GM12878 (cell line): ENCODE measurements around the gene CDH8. TPM values are rescaled to one million over a fixed set of nuclear protein-coding genes. Genes with fewer than 3 reads are reported as not detected.

Experiments
- ATAC-seq: fragments of 200-7000 bp; cut with Tn5 transposase; 3 replicates; pipeline ENCODE4 v1.9.1; 2020; ENCODE audit warnings: mild to moderate bottlenecking, moderate library complexity
- BruUV-seq: library from RNA; stranded (reverse); fragments of 400-500 nt; replicated peaks from 2 replicates; lab custom pipeline; 2021; lab: Mats Ljungman, UMichigan
- CTCF ChIA-PET: fragments of 300-600 bp; sonication (Branson Sonifier 250); formaldehyde crosslinking; extraction: SDS; loops from one replicate; lab custom pipeline; 2021; ENCODE audit warnings: inconsistent platforms; lab: Yijun Ruan, JAX
- POLR2A ChIA-PET: fragments of 350-600 bp; formaldehyde crosslinking; extraction: SDS; loops from one replicate; lab custom pipeline; 2021; ENCODE audit warnings: inconsistent platforms; lab: Charles Lee
- RAD21 ChIA-PET: fragments of 300-600 bp; sonication (Branson Sonifier 250); formaldehyde crosslinking; loops from one replicate; lab custom pipeline; 2023; ENCODE audit warnings: antibody characterized with exemption; ENCODE audit not compliant: unreplicated experiment; lab: Charles Lee
- SMC1A ChIA-PET: fragments of 300-600 bp; sonication (Branson Sonifier 250); formaldehyde crosslinking; loops from one replicate; lab custom pipeline; 2023; ENCODE audit not compliant: unreplicated experiment, uncharacterized antibody; lab: Charles Lee
- DNase-seq: peaks from one replicate; pipeline ENCODE4 v3.0.0-alpha.2; 2011; ENCODE audit warnings: low read depth, low spot score
- FAIRE-seq: peaks from 3 replicates; lab custom pipeline; 2011; peaks lifted over from hg19 to GRCh38; lab: Jason Lieb, UNC
- H2AFZ ChIP-seq: 2 replicates; pipeline ENCODE4 v1.6.0; 2011; ENCODE audit warnings: low read depth, low read length, control low read depth; ENCODE audit not compliant: control insufficient read depth
- H3K27ac ChIP-seq: 2 replicates; pipeline ENCODE4 v1.5.1; 2011; ENCODE audit warnings: control low read depth; ENCODE audit not compliant: control insufficient read depth, insufficient read depth
- H3K27me3 ChIP-seq, 2 experiments: replicated peaks in 1 of 2; 2 replicates each; pipeline versions ENCODE4 v1.6.0 to v1.6.1; 2011; ENCODE audit warnings: low read length in 1 of 2; ENCODE audit not compliant: control insufficient read depth in 2 of 2, insufficient read depth in 2 of 2
- H3K36me3 ChIP-seq, 2 experiments: 2 replicates each; pipeline ENCODE4 v1.5.1; 2011; ENCODE audit warnings: low read length in 1 of 2; ENCODE audit not compliant: control insufficient read depth in 2 of 2, insufficient read depth in 2 of 2
- H3K4me1 ChIP-seq: 2 replicates; pipeline ENCODE4 v1.6.1; 2011; ENCODE audit warnings: mild to moderate bottlenecking, low read length, moderate library complexity, mixed read lengths; ENCODE audit not compliant: control insufficient read depth, insufficient read depth
- H3K4me2 ChIP-seq: 2 replicates; pipeline ENCODE4 v1.6.0; 2011; ENCODE audit warnings: control low read depth; ENCODE audit not compliant: control insufficient read depth, insufficient read depth
- H3K4me3 ChIP-seq: fragments of 200-600 bp; sonication (generic); 2 replicates; pipeline ENCODE4 v1.5.1; 2016
- H3K79me2 ChIP-seq: 2 replicates; pipeline ENCODE4 v1.6.0; 2011; ENCODE audit warnings: low read length; ENCODE audit not compliant: control insufficient read depth, insufficient read depth
- H3K9ac ChIP-seq: 2 replicates; pipeline ENCODE4 v1.8.0; 2011; ENCODE audit warnings: low read length, control low read depth, mixed read lengths; ENCODE audit not compliant: control insufficient read depth, insufficient read depth
- H3K9me3 ChIP-seq: replicated peaks from 3 replicates; pipeline ENCODE4 v1.5.1; 2011; ENCODE audit warnings: mild to moderate bottlenecking, low read length; ENCODE audit not compliant: control insufficient read depth, insufficient read depth
- H4K20me1 ChIP-seq: 2 replicates; pipeline ENCODE4 v1.6.0; 2011; ENCODE audit not compliant: control insufficient read depth, insufficient read depth
- BACH1 ChIP-seq: fragments of 450-650 bp; IDR thresholded peaks from 2 replicates; pipeline ENCODE4 v1.6.1; 2017; ENCODE audit warnings: mild to moderate bottlenecking, borderline replicate concordance
- CREM ChIP-seq: IDR thresholded peaks from 2 replicates; pipeline ENCODE4 v1.6.1; 2014; ENCODE audit warnings: antibody characterized with exemption, low read depth
- HDAC2 ChIP-seq: fragments of 200-600 bp; sonication (generic); IDR thresholded peaks from 2 replicates; pipeline ENCODE4 v1.6.1; 2017
- MYC ChIP-seq: IDR thresholded peaks from 2 replicates; pipeline ENCODE4 v1.6.1; 2011; ENCODE audit warnings: mild to moderate bottlenecking, low read length, moderate library complexity, inconsistent platforms; ENCODE audit not compliant: insufficient read depth, insufficient replicate concordance, insufficient read length, severe bottlenecking
- POU2F2 ChIP-seq: IDR thresholded peaks from 3 replicates; pipeline ENCODE4 v1.6.1; 2011; ENCODE audit warnings: low read depth, mild to moderate bottlenecking, low read length, borderline replicate concordance
- SMAD5 ChIP-seq: IDR thresholded peaks from 2 replicates; pipeline ENCODE4 v1.6.1; 2016; ENCODE audit warnings: antibody characterized with exemption, low read depth
- SMC3 ChIP-seq: IDR thresholded peaks from 2 replicates; pipeline ENCODE4 v1.6.1; 2011; ENCODE audit warnings: low read length, improper control_type of control experiment, borderline replicate concordance
- SPI1 ChIP-seq: IDR thresholded peaks from 2 replicates; pipeline ENCODE4 v1.6.1; 2011; ENCODE audit warnings: low read depth, mild to moderate bottlenecking, low read length, moderate library complexity, borderline replicate concordance; ENCODE audit not compliant: insufficient read depth
- SREBF2 ChIP-seq: IDR thresholded peaks from 2 replicates; pipeline ENCODE4 v1.6.1; 2012; ENCODE audit warnings: mild to moderate bottlenecking, low read length
- SUZ12 ChIP-seq: fragments of 200-600 bp; sonication (generic); IDR thresholded peaks from one replicate; pipeline ENCODE4 v1.6.1; 2018; ENCODE audit warnings: antibody characterized with exemption, mild to moderate bottlenecking; ENCODE audit not compliant: unreplicated experiment
- TARDBP ChIP-seq: IDR thresholded peaks from 2 replicates; pipeline ENCODE4 v1.6.1; 2016; ENCODE audit warnings: borderline replicate concordance
- TCF7 ChIP-seq: IDR thresholded peaks from 2 replicates; pipeline ENCODE4 v1.6.1; 2014; ENCODE audit warnings: antibody characterized with exemption, borderline replicate concordance
- ZSCAN29 ChIP-seq: fragments of 450-650 bp; IDR thresholded peaks from 2 replicates; pipeline ENCODE4 v1.6.1; 2017; ENCODE audit warnings: mild to moderate bottlenecking, moderate library complexity
- ZZZ3 ChIP-seq: IDR thresholded peaks from 2 replicates; pipeline ENCODE4 v1.6.1; 2011; ENCODE audit warnings: low read depth; ENCODE audit not compliant: control insufficient read depth, insufficient read length
- WGBS: methylation state at CpG from one replicate; pipeline ENCODE4 v1.1.6; 2016; ENCODE audit warnings: low lambda C conversion rate; ENCODE audit not compliant: insufficient replicate concordance, insufficient coverage; ENCODE audit errors: missing lambda C conversion rate; 5-methylcytosine and 5-hydroxymethylcytosine counted together
- in situ Hi-C: fragments of 300-500 bp; cut with MboI; formaldehyde crosslinking; loops from 9 replicates; pipeline ENCODE4 v1.14.3; 2018; ENCODE audit warnings: mixed read lengths
- intact Hi-C: fragments of 100-400 bp; cut with micrococcal nuclease; formaldehyde crosslinking; loops from one replicate; pipeline ENCODE4 v1.14.2; 2022; ENCODE audit not compliant: unreplicated experiment
- polyA plus RNA-seq, 11 experiments: library from polyadenylated mRNA; depleted of rRNA in 4 of 11; unstranded in 6 of 11; stranded (reverse) in 5 of 11; fragments of >200 nt; fragmentation: Nextera tagmentation in 4 of 11; fragmentation: Illumina TruSeq in 1 of 11; extraction: Ambion mirVana in 4 of 11; extraction: Trizol in 1 of 11; gene quantifications; 1 replicate in 1 of 11; 2 replicates in 10 of 11; pipeline versions ENCODE4 v1.2.1 to v1.2.3, GENCODE V29; 2011 to 2016; ENCODE audit warnings: inconsistent platforms in 2 of 11, missing spikeins in 2 of 11, low read depth in 1 of 11
- total RNA-seq, 4 experiments: library from RNA; depleted of rRNA in 3 of 4; stranded (reverse); fragments of >200 nt in 3 of 4; fragmentation: Illumina TruSeq in 1 of 4; extraction: Trizol in 1 of 4; gene quantifications; 2 replicates each; pipeline versions ENCODE4 v1.2.1 to v1.2.3, GENCODE V29; 2013 to 2021
- TF ChIP-seq, protein P1 (sequence below): fragments of 150-350 bp; IDR thresholded peaks from 2 replicates; pipeline ENCODE4 v1.6.1; 2014; ENCODE audit warnings: mild to moderate bottlenecking, low read depth, low read length
- TF ChIP-seq, protein P2 (sequence below), 3 experiments: IDR thresholded peaks in 2 of 3; conservative IDR thresholded peaks in 1 of 3; 2 replicates each; pipeline ENCODE4 v1.5.1; 2011; ENCODE audit warnings: low read depth in 3 of 3, low read length in 3 of 3, mild to moderate bottlenecking in 3 of 3, control low read depth in 2 of 3, moderate library complexity in 2 of 3, inconsistent platforms in 1 of 3, mixed read lengths in 1 of 3; ENCODE audit not compliant: control insufficient read depth in 2 of 3, insufficient read depth in 1 of 3; ENCODE audit errors: extremely low read depth in 1 of 3
- TF ChIP-seq, protein P3 (sequence below): fragments of 150-350 bp; IDR thresholded peaks from 2 replicates; pipeline ENCODE4 v1.6.1; 2016; ENCODE audit warnings: low read depth, low read length

Gene CDH8
- total and polyA plus RNA-seq, 10 of the 15 experiments (the other 5 are each of a cell fraction or from before 2014, with no cell fraction given), result 0.13 to 0.68 (median 0.25) TPM; not detected in 3

DNA sequence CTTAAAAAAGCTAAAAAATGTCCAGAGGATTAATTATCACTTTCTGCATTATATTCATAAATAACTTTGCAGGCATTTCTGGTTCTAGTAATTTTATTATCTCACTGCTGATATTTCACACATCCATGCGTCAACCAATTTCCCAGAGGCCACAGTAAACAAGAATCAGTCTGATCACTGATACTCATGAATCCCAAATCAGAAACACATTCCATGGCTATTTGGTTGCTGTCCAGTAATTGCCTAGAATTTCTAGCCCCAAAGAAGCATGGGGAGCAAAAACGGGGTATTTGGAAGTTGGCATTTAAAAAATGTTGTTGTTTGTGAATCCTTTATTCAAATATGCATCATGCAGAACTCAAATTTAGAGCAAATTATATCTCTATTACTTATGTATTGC, 244.8 kb downstream of the CDH8 start:
- BruUV-seq, result no TSS peak
- ChIA-PET SMC1A (no interaction called here), POLR2A (no interaction called here), CTCF (interaction anchor here (0.6 kb wide), 1 partner anchor 393 kb away, joined by 3 read pairs; no protein-coding TSS in a partner anchor), RAD21 (no interaction called here)
- DNase-seq (no peak), FAIRE-seq (no peak), ATAC-seq (no peak)
- Histone ChIP-seq H3K9ac (no peak overlapping the region), H3K36me3 (no peaks in the 10 kb centered on the region), H3K4me1 (no peaks in the 10 kb centered on the region), H3K79me2 (no peaks in the 10 kb centered on the region), H3K27me3 (no peaks in the 10 kb centered on the region), H4K20me1 (no peaks in the 10 kb centered on the region), H3K4me2 (no peak overlapping the region), H3K27ac (no peak overlapping the region), H3K4me3 (no peak overlapping the region), H2AFZ (no peak overlapping the region), H3K9me3 (no peaks in the 10 kb centered on the region)
- intact Hi-C loops (no loop called here), in situ Hi-C loops (no loop called here)
- WGBS, result 45% methylated on average over 2 of the region's 2 CpGs
- TF ChIP-seq SUZ12 (no peak), POU2F2 (no peak), SREBF2 (no peak), SMAD5 (no peak), HDAC2 (no peak), ZZZ3 (no peak), CREM (no peak), MYC (no peak), BACH1 (no peak), TARDBP (no peak), SMC3 (no peak), SPI1 (no peak), ZSCAN29 (no peak), TCF7 (no peak)
- TF ChIP-seq, protein P1, sequence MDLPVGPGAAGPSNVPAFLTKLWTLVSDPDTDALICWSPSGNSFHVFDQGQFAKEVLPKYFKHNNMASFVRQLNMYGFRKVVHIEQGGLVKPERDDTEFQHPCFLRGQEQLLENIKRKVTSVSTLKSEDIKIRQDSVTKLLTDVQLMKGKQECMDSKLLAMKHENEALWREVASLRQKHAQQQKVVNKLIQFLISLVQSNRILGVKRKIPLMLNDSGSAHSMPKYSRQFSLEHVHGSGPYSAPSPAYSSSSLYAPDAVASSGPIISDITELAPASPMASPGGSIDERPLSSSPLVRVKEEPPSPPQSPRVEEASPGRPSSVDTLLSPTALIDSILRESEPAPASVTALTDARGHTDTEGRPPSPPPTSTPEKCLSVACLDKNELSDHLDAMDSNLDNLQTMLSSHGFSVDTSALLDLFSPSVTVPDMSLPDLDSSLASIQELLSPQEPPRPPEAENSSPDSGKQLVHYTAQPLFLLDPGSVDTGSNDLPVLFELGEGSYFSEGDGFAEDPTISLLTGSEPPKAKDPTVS, result no peak
- TF ChIP-seq, protein P2, sequence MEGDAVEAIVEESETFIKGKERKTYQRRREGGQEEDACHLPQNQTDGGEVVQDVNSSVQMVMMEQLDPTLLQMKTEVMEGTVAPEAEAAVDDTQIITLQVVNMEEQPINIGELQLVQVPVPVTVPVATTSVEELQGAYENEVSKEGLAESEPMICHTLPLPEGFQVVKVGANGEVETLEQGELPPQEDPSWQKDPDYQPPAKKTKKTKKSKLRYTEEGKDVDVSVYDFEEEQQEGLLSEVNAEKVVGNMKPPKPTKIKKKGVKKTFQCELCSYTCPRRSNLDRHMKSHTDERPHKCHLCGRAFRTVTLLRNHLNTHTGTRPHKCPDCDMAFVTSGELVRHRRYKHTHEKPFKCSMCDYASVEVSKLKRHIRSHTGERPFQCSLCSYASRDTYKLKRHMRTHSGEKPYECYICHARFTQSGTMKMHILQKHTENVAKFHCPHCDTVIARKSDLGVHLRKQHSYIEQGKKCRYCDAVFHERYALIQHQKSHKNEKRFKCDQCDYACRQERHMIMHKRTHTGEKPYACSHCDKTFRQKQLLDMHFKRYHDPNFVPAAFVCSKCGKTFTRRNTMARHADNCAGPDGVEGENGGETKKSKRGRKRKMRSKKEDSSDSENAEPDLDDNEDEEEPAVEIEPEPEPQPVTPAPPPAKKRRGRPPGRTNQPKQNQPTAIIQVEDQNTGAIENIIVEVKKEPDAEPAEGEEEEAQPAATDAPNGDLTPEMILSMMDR (IDR thresholded peaks at IDR 0.05 in 2 of 3, conservative IDR thresholded peaks at IDR 0.05 in 1 of 3; ENCODE audit: control insufficient read depth in 2 of 3, extremely low read depth in 1 of 3, insufficient read depth in 1 of 3, low read depth in 3 of 3, low read length in 3 of 3), result no peak
- TF ChIP-seq, protein P3, sequence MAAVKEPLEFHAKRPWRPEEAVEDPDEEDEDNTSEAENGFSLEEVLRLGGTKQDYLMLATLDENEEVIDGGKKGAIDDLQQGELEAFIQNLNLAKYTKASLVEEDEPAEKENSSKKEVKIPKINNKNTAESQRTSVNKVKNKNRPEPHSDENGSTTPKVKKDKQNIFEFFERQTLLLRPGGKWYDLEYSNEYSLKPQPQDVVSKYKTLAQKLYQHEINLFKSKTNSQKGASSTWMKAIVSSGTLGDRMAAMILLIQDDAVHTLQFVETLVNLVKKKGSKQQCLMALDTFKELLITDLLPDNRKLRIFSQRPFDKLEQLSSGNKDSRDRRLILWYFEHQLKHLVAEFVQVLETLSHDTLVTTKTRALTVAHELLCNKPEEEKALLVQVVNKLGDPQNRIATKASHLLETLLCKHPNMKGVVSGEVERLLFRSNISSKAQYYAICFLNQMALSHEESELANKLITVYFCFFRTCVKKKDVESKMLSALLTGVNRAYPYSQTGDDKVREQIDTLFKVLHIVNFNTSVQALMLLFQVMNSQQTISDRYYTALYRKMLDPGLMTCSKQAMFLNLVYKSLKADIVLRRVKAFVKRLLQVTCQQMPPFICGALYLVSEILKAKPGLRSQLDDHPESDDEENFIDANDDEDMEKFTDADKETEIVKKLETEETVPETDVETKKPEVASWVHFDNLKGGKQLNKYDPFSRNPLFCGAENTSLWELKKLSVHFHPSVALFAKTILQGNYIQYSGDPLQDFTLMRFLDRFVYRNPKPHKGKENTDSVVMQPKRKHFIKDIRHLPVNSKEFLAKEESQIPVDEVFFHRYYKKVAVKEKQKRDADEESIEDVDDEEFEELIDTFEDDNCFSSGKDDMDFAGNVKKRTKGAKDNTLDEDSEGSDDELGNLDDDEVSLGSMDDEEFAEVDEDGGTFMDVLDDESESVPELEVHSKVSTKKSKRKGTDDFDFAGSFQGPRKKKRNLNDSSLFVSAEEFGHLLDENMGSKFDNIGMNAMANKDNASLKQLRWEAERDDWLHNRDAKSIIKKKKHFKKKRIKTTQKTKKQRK, result no peak
